Neutrophil (primary cell): ENCODE measurements around the gene SHE.

Experiments
- H3K27ac ChIP-seq: fragments of 200-600 bp; sonication (generic); 2 replicates; pipeline ENCODE4 v1.5.1; 2016; ENCODE audit warnings: mild to moderate bottlenecking, moderate library complexity
- H3K27me3 ChIP-seq: fragments of 200-600 bp; sonication (generic); 2 replicates; pipeline ENCODE4 v1.6.0; 2016; ENCODE audit warnings: mild to moderate bottlenecking
- H3K36me3 ChIP-seq: fragments of 200-600 bp; sonication (generic); 2 replicates; pipeline ENCODE4 v1.5.1; 2017
- H3K4me1 ChIP-seq, 2 experiments: fragments of 200-600 bp in 1 of 2; sonication (generic) in 1 of 2; 1 replicate in 1 of 2; 2 replicates in 1 of 2; pipeline versions ENCODE4 v1.5.1 to v1.6.1; 2013 to 2016; ENCODE audit warnings: low read depth in 1 of 2, low read length in 1 of 2, mild to moderate bottlenecking in 1 of 2, moderate library complexity in 1 of 2; ENCODE audit not compliant: control insufficient read depth in 1 of 2, insufficient read depth in 1 of 2
- H3K4me3 ChIP-seq, 2 experiments: fragments of 200-600 bp in 1 of 2; sonication (generic) in 1 of 2; 1 replicate in 1 of 2; 2 replicates in 1 of 2; pipeline ENCODE4 v1.5.1; 2013 to 2016; ENCODE audit warnings: low read depth in 1 of 2, low read length in 1 of 2, mild to moderate bottlenecking in 1 of 2, moderate library complexity in 1 of 2
- H3K9me3 ChIP-seq: fragments of 200-600 bp; sonication (generic); 2 replicates; pipeline ENCODE4 v1.5.1; 2016
- TF ChIP-seq, protein P1 (sequence below): fragments of 200-600 bp; sonication (generic); IDR thresholded peaks from 2 replicates; pipeline ENCODE4 v1.5.1; 2016; ENCODE audit warnings: antibody characterized with exemption

Gene SHE

DNA sequence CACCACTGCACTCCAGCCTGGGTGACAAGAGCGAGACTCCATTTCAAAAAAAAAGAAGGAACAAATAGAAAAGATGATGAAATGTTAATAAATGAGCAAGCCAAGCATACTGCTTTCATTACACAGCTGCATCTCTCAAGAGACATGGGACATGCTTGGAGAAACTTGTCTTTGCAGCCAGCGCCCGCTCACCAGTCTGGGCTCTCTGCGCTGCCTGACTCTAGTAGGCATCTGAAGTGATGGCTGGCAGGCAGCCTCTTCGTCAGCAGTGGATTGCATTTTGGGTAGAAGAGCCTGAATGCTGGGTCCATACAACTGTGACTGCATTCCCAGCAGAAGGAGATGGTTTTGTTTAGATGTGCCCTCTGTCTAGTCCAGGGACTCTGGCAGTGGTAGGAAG lies 49.1 kb downstream of the SHE start:
- peak overlapping the region; percentile 97 for H3K27ac ChIP-seq
- H3K9me3 ChIP-seq: no peaks in the 10 kb centered on the region
- TF ChIP-seq, protein P1, sequence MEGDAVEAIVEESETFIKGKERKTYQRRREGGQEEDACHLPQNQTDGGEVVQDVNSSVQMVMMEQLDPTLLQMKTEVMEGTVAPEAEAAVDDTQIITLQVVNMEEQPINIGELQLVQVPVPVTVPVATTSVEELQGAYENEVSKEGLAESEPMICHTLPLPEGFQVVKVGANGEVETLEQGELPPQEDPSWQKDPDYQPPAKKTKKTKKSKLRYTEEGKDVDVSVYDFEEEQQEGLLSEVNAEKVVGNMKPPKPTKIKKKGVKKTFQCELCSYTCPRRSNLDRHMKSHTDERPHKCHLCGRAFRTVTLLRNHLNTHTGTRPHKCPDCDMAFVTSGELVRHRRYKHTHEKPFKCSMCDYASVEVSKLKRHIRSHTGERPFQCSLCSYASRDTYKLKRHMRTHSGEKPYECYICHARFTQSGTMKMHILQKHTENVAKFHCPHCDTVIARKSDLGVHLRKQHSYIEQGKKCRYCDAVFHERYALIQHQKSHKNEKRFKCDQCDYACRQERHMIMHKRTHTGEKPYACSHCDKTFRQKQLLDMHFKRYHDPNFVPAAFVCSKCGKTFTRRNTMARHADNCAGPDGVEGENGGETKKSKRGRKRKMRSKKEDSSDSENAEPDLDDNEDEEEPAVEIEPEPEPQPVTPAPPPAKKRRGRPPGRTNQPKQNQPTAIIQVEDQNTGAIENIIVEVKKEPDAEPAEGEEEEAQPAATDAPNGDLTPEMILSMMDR: no peak
- peak overlapping the region; percentile 42 to 59 for H3K4me3 ChIP-seq
- no peaks in the 10 kb centered on the region for H3K27me3 ChIP-seq
- peaks cover 62% of the 10 kb centered on the region for H3K36me3 ChIP-seq
- H3K4me1 ChIP-seq: peaks cover 63 to 66% of the 10 kb centered on the region in 2 experiments

DNA sequence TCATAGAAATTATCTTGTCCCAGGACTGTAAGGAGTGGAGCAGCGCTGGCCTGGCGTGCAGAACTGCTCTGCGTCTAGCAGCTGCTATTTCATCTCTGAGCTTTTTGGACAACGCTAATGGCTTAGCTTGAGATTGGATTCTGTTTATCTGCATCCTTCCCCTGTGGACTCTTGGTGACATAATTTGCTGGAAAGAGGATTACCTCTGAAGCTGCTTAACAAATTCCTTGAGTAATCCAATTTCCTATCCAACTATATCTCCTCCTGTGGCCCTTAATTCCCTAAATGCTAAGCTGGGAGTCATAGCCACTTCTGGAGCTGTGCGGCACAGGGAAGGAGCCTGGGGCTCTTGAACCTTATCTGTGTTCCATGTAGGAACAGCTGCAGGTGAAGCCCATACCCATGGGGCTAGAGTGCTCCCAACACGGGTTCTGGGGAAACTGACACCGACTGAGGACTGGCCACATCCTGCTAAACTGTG lies 53.8 kb downstream of the SHE start:
- Histone ChIP-seq H3K4me3 (no peak overlapping the region), H3K4me1 (peaks cover 15 to 18% of the 10 kb centered on the region in 2 experiments), H3K9me3 (no peaks in the 10 kb centered on the region), H3K27me3 (no peaks in the 10 kb centered on the region), H3K27ac (peak overlapping the region; percentile 33), H3K36me3 (peaks cover 93% of the 10 kb centered on the region)
- TF ChIP-seq, protein P1: no peak

DNA sequence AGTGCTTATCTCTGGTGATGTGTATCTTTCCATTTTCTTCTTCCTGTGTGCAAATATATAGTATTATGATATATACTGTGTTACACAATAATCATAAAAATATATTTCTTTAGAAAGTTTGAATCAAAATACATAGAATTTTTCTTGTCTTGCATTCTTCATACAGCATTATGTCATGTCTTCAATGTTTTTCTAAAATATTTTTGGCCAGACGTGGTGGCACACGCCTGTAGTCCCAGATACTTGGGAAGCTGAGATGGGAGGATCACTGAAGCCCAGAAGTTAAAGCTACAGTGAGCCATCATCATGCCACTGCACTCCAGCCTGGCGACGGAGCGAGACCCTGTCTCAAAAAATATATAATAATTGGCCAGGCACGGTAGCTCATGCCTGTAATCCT lies 55.4 kb downstream of the SHE start:
- no peak overlapping the region for H3K4me3 ChIP-seq
- peaks cover under 1 to 9% of the 10 kb centered on the region in 2 experiments for H3K4me1 ChIP-seq
- TF ChIP-seq, protein P1: no peak
- no peaks in the 10 kb centered on the region for H3K27me3 ChIP-seq
- H3K27ac ChIP-seq: peak overlapping the region; percentile 38
- H3K36me3 ChIP-seq: peaks cover 93% of the 10 kb centered on the region
- no peaks in the 10 kb centered on the region for H3K9me3 ChIP-seq

DNA sequence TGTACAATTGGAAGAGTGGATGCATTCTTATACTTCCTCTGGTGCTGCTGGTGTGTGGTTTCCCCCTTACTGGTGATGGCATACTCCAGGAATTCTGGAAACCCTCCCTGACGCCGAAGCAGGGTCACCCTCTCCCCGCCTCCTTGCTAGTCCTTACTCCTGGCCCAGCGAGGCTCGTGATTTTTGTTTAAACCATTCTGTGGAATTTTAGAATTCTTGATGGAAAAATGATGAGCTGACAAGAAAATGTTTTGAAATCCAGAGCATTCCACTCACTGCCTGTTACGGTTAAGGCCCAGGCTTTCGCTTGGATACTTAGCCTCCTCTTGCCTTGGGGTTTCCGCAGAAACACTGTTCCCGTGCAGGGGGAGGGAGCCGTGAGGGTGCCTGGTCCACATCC lies 55.9 kb downstream of the SHE start:
- Histone ChIP-seq H3K4me1 (peaks cover 5 to 11% of the 10 kb centered on the region in 2 experiments), H3K36me3 (peaks cover 93% of the 10 kb centered on the region), H3K27me3 (no peaks in the 10 kb centered on the region), H3K4me3 (no peak overlapping the region), H3K27ac (peak overlapping the region; percentile 38), H3K9me3 (no peaks in the 10 kb centered on the region)
- TF ChIP-seq, protein P1: no peak

DNA sequence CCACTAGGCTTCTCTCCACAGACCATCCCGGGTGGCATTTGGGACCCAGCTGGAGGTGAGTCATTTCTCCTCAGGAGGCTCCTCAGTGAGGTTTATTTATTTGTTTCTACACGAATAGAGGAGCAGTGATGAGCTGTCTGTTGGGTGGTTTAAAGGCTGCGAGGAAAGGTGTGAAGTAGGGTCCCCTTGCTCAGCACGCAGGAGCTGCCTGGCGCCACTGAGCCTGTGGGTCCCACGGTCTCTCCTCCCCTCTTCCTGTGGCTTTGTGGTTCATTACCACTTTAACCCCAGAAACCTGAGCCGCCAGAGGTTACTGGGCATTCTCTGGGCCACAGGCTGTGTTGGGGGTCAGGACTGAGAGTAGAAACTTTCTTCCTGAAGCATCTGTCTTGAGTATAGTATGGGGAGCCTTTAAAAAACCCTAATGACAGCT lies 57.2 kb downstream of the SHE start:
- peaks cover 8 to 14% of the 10 kb centered on the region in 2 experiments for H3K4me1 ChIP-seq
- TF ChIP-seq, protein P1: no peak
- H3K27me3 ChIP-seq: no peaks in the 10 kb centered on the region
- no peak overlapping the region for H3K4me3 ChIP-seq
- H3K36me3 ChIP-seq: peaks cover 92% of the 10 kb centered on the region
- H3K27ac ChIP-seq: peak overlapping the region; percentile 37
- H3K9me3 ChIP-seq: no peaks in the 10 kb centered on the region
